HG03097 (cell line): ENCODE measurements around the gene UGT2B11.
"Not testable (repeated sequence)": the region's sequence is repeated elsewhere in the genome, so short reads cannot be mapped to it uniquely, and the experiment has no call there.

Experiments
- ATAC-seq: cut with Tn5 transposase; IDR thresholded peaks from one replicate; pipeline ENCODE4 v1.9.1; 2021; ENCODE audit not compliant: unreplicated experiment, low FRiP score

UGT2B11 gene

GRCh38 chr4:69170233-69171134 is 44.1 kb downstream of the UGT2B11 start:
- peak; percentile 81 for ATAC-seq

GRCh38 chr4:69169171-69169570 is 45.4 kb downstream of the UGT2B11 start:
- not testable (repeated sequence) for ATAC-seq

- no peak for ATAC-seq
Measured at GRCh38 chr4:69167300-69167699, 47.2 kb downstream of the UGT2B11 start.

GRCh38 chr4:69166376-69166775 is 48.2 kb downstream of the UGT2B11 start:
- not testable (repeated sequence) for ATAC-seq

GRCh38 chr4:69165707-69166106 is 48.8 kb downstream of the UGT2B11 start:
- not testable (repeated sequence) for ATAC-seq

GRCh38 chr4:69156913-69157312 is 57.6 kb downstream of the UGT2B11 start:
- ATAC-seq, result no peak

- ATAC-seq, result no peak
Measured at GRCh38 chr4:69154021-69154420, 60.5 kb downstream of the UGT2B11 start.
